Measurements from ENCODE around the gene ZNF532.

GRCh38 chr18:58847383-58848071, 17.1 kb upstream of the ZNF532 start:
- TF ChIP-seq POLR2A (IDR thresholded peaks at IDR 0.05; ENCODE audit: low read length) (no peak), GATA1 (IDR thresholded peaks at IDR 0.05; ENCODE audit: low read depth, low read length) (no peak)

Data from erythroblast (primary cell).